ENCODE results near the gene IL12RB1.

DNA sequence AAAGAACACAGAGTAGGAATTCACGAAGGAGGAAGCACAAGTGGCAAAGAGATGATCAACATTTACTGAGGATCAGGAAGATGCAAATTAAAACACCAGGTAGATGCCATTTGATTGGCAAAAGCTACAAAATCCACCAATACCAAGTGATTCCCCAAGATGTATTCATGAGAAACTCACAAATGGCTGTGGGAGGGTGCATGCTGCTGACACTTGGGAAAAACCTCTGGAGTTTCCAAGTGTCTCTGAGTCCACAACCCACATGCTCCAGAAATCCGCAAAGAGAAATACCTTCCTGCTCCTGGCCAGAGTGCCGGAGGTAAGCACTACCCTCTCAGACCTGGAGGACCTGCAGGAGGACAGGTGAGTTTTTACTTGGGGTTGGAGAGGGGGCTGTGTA lies 43.1 kb downstream of the IL12RB1 start:
- no peak for TF ChIP-seq POLR2A (IDR thresholded peaks at IDR 0.05; ENCODE audit: low read depth, low read length)
- no peak for TF ChIP-seq CTCF (IDR thresholded peaks at IDR 0.05; ENCODE audit: extremely low read depth in 1 of 2, insufficient read depth in 1 of 2, low read depth in 1 of 2, low read length in 2 of 2)
- no peak for TF ChIP-seq POLR2AphosphoS5 (IDR thresholded peaks at IDR 0.05; ENCODE audit: insufficient read depth, low read depth, low read length)
- TF ChIP-seq, protein P1, sequence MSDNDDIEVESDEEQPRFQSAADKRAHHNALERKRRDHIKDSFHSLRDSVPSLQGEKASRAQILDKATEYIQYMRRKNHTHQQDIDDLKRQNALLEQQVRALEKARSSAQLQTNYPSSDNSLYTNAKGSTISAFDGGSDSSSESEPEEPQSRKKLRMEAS (IDR thresholded peaks at IDR 0.05; ENCODE audit: insufficient read depth, insufficient read length) = no peak
- TF ChIP-seq EZH2 (IDR thresholded peaks at IDR 0.05; ENCODE audit: borderline replicate concordance, low read depth, low read length, severe bottlenecking) = no peak
- TF ChIP-seq JUN (IDR thresholded peaks at IDR 0.05; ENCODE audit: borderline replicate concordance, insufficient read depth, insufficient read length, low read depth) = no peak
- no peak for TF ChIP-seq MYC (IDR thresholded peaks at IDR 0.05; ENCODE audit: low read depth, low read length)
- TF ChIP-seq FOS (IDR thresholded peaks at IDR 0.05; ENCODE audit: borderline replicate concordance, insufficient read depth, low read length) = no peak

Data from endothelial cell of umbilical vein (primary cell).